NCI-H2107 (cell line): ENCODE measurements around the gene GABRD.
"Not testable (repeated sequence)": the region's sequence is repeated elsewhere in the genome, so short reads cannot be mapped to it uniquely, and the experiment has no call there.

Source experiments
- DNase-seq: peaks from one replicate; lab custom pipeline; 2025; lab: John Stamatoyannopoulos, UW

GABRD gene, protein sequence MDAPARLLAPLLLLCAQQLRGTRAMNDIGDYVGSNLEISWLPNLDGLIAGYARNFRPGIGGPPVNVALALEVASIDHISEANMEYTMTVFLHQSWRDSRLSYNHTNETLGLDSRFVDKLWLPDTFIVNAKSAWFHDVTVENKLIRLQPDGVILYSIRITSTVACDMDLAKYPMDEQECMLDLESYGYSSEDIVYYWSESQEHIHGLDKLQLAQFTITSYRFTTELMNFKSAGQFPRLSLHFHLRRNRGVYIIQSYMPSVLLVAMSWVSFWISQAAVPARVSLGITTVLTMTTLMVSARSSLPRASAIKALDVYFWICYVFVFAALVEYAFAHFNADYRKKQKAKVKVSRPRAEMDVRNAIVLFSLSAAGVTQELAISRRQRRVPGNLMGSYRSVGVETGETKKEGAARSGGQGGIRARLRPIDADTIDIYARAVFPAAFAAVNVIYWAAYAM

DNA sequence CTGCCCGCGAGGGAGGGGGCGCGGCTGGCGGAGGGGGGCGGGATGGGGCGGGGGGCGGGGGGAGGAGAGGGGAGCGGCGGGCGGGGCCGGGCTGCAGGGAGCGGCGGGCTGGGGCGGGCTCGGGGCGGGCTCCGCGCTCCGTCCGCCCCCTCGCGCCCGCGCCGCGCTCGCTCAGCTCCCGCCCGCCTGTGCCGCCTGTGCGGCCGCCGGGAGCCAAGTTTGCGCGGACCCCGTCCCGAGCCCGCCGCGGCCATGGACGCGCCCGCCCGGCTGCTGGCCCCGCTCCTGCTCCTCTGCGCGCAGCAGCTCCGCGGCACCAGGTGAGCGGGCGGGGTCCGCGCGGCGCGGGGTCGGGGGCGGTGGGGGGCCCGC lies at the start of gene GABRD:
Gene GABRD, plus strand, starts transcription at position 174 of the 372 bp plus-strand sequence. Its CDS starts 79 bp downstream, at position 253.
- DNase-seq: no peak

DNA sequence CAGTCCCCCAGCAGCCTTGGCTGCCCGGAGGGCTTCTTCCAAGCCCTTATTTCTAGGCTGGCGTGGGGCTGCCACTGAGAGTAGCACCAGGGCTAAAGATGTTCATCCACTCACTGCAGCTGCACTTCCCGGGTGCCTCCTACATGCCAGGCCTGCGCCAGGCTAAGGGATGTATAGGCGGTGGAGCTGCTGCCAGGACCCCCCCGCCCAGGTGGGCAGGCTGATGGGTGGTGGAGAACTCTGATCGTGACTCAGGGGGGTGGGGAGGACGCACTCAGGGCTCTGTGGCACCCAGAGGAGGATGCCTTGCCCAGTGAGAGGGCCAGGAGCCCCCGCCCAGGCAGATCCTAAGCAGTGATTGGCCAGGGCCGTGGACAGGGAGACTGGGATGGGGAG lies 49.6 kb upstream of the GABRD start:
- no peak for DNase-seq

DNA sequence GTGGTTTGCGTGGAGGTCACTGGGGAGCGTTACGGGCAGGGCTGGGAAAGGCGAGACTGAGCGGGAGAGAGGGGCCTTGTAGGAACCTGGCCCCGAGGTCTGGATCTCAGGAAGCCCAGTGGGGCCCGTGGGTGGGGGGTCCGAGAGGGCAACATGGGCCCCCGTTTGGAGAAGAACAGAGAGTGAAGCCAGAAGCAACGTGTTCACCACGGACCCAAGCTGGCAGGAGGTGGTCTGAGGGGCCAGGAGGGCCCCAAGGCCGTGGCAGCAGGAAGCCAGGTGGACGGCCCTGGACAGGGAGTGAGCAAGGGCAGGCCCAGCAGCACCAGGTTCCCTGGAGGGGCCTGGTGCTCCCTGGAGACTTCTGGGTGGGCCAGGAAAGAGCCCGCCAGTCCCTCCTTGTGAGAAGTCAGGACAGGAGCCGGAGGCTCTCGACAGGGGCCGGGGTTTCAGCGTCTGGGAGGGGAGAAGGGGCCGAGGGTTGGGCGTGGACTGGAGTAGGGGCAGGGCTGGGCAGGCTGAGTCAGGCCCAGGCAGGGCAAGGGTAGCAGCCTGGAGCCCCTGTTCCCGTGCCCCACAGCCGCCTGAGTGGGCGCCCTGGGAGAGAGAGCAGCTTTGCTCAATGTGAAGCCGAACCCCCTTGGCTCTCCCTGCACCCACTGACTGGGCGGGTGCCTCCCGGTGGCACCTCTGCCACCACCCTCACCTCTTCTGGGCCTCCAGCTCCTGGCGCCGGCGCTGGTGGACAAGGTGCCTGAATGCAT lies 49.0 kb upstream of the GABRD start:
- DNase-seq: no peak

DNA sequence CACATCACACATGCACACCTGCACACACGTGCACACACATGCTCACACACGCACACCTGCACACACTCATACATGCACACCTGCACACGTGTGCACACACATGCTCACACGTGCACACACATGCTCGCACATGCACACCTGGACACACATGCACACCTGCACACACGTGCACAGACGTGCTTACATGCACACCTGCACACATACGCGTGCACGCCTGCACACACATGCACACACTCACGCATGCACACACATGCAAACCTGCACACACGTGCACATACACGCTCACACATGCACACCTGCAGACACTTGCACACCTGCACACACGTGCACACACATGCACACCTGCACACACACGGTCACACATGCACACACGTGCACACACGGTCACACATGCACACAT lies 48.1 kb upstream of the GABRD start:
- no peak for DNase-seq

DNA sequence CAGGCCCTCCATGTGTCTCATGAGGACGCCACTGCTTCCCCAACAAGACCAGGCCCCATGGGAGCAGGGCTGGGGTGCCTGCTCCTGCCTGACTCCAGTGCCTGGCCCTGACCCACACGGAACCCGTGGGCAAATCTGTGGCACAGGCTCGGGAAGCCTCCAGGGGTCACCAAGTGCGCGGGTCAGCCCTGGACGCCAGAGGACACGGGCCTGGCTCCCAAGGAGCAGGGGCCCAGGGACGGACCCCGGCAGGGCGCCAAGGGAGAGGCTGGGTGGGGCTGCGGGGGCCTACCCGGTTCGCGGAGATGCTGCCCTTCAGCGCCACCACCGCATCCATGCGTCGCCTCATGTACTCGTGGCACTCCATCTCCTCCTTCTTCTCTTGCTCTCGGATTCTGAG lies 47.5 kb upstream of the GABRD start:
- DNase-seq: no peak

DNA sequence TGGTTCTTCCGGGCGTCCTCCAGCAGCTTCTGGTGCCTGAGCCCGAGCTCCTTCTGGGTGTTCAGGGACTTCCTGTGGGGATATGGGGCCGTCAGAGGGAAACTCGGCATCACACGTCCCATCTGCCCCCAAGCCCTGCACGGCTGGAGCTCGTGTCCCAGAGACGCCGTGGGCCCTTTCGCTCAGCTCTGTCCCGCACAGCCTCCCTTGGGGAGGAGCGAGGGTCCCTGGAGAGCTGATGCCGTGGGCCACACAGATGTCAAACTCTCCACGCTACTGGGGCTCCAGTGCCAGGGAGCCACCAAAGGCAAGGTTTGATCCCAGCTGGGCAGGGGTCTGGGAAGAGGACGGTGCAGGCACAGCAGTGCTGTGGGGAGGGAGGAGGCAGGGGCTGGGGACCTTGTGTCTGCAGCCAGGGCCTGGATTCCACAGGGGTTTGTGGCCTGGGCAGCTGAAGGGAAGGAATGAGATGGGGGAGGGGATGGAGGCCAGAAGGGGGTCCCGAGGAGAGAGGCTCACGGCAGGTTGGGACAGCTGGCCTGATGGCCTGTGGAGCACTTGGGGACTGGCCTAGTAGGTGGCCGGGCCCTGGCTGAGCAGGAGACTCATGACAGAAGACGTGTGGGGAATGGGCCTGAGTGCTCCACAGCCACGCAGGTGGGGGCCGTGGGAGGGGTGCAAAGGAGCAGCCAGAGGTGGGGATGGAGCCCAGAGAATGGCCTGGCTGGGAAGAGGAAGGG lies 46.0 kb upstream of the GABRD start:
- no peak for DNase-seq

DNA sequence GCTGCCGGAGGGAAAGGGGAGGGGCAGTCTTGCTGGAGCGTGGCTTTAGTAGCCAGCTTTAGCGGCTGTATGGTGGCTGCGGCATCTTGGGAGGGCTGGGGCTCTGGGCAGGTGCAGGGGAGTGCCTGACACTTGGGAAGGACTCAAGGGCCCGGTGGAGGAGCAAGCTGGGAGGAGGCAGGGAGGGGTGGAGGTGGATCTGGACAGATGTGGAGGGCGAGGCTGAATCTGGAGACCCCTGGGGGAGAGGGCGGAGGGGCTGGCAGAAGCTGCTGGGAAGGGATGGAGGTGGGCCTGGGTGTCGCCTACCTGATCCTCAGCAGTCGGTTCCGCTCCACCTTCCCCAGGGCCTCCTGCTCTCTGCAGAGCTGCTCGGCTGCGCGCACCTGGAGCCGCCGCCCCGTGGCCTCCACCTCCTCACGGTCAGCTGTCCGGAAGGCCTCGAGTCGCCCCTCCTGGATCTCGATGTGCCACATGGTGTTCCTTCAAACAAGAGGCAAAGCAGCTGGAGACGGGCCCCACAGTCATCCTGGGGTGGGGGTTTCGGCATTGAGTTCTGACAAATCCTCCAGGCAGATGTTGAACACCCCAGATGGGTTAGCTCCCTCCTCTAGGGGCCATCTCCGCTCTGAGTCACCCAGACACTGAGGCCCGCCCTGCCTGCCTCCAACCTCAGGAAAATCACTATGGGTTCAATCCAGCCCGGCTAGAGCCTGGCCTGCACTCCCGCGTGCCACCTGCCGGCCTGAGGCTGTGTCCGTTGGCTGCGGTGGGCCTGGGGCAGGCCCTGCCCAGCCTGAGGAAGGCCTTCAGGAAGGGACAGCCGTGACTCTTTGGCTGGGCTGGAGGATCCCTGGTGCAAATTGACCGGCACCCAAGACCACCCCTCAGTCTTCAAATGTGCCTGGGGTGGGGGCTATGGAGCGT lies 45.2 kb upstream of the GABRD start:
- DNase-seq: no peak

DNA sequence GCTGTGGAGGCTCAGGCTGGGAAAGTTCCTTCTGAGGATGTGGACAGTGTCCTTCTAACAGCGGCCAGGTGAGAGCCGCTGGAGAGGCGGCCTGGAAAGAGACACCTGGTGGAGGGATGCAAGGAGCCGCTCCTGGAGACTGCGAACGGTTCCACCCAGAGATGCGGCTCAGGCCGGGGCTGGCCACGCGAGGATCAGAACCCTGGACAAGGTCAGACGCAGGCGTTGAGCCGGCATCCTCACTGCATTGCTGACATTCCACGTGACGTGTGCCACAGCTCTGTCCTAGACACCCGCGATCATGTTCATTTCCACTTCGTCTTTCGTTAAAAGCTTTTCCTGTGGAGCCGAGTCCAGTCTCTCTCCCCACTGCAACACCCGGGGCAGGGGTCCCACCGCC lies 44.3 kb upstream of the GABRD start:
- DNase-seq: no peak

DNA sequence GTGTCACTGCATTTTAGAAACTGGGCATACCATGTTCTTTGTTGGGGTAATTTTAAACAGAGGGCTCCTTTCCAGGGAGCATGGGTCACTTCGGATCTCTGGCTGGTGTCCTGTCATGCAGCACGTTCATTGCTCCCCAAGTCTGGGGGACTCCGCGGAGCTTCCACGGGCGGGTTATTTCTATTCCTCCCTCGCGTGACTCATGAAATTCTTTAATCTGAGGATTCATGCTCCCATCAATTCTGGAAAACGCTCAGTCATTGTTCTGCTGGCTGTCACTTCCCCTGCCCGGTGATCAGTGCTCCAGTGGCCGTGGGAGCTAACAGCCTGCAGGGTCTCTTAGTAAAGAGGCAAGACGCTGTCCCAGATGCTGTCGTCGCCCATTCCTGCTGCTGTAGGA lies 43.6 kb upstream of the GABRD start:
- no peak for DNase-seq

DNA sequence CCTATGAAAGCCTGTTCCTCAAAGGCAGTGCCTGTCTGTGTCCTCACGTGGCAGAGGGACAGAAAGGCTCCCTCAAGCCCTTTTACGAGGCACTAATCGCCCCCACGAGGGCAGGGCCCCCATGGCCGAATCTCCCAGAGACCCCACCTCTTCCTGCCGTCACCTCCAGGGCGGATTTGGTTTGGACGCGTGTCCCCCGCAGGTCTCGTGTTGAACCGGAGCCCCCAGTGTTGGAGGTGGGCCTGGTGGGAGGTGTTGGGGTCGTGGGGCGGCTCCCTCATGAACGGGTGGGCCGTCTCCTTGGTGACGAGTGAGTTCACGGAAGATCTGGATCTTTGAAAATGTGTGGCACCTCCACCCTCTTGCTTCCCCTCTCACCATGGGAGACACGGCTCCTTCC lies 43.1 kb upstream of the GABRD start:
- DNase-seq: no peak

DNA sequence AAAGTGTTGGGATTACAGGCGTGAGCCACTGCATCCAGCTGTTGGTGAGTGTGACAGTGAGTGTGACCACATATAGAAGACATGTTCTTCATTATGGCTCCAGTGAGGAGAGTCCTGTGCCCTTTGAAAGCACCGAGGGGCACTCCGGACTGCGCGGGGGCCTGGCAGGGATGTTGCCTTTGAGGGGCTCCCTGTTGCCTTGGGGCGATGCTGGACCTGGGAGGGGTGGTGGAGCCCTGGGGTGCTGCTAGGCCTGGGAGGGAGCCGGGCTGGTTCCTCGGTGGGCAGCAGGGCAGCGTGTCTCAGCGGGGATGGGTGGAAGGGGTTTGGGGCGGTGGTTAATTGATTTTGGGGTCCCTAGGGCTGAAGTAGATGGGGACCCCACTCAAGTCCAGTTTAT lies 41.0 kb upstream of the GABRD start:
- DNase-seq: no peak

DNA sequence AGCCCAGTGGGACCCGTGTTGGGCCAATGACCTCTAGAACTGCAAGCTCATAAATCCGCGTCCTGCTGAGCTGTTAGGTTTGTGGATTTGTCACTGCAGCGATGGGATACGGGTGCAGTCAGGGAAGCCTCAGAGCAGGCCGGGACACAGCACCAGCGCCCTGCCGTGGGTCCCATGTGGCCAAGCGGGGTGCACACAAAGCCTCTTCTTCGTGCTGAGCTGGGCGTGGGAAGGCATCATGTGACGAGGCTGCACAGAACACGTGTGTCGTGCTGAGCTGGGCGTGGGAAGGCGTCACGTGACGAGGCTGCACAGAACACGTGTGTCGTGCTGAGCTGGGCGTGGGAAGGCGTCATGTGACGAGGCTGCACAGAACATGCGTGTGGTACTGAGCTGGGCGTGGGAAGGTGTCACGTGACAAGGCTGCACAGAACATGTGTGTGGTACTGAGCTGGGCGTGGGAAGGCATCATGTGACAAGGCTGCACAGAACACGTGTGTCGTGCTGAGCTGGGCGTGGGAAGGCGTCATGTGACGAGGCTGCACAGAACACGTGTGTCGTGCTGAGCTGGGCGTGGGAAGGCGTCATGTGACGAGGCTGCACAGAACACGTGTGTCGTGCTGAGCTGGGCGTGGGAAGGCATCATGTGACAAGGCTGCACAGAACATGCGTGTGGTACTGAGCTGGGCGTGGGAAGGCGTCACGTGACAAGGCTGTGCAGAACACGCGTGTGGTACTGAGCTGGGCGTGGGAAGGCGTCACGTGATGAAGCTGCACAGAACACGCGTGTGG lies 40.3 kb upstream of the GABRD start:
- DNase-seq: not testable (repeated sequence)

DNA sequence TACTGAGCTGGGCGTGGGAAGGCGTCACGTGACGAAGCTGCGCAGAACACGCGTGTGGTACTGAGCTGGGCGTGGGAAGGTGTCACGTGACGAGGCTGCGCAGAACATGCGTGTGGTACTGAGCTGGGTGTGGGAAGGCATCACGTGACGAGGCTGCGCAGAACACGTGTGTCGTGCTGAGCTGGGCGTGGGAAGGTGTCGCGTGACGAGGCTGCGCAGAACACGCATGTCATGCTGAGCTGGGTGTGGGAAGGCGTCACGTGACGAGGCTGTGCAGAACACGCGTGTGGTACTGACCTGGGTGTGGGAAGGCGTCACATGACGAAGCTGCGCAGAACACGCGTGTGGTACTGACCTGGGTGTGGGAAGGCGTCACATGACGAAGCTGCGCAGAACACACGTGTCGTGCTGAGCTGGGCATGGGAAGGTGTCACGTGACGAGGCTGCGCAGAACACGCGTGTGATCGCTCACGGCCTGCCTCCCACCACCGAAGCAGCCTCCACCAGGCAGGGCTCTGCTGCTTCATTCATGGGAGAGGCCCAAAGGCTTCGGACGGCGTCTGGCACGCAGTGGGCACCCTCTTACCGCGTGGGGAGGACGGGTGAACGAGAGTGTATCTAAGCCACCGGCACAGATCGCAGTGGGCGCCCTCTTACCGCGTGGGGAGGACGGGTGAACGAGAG lies 39.5 kb upstream of the GABRD start:
- no peak for DNase-seq

DNA sequence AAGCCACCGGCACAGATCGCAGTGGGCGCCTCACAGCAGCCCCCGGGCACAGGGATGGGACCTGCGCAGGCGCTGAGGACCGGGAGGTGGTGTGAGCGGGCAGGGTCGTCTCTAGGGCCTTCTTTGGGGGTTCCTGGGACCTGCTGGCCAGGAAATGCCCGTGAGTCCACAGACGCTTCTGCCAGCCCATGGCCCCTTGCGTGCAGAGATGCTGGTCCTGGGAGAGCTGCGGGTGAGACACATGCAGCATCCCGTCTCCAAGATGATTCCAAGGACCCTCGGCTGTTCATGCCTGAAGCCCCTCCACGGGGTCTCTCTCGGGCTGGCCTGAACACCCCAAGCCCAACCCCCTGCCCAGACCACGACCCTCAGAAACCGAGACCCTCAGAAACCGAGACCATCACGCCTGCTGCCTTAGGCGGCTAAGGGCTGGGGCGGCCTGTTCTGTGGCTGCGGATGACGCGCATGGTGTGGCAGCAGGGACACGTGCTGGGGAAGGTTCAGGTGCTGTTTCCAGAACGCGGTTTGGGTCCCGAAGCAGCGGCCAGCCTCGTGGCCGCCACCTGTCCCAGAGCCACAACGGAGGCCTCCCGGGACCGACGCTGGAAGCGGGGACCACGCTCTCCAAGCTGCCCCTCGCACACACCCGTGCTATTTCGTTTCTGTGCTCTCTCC lies 38.5 kb upstream of the GABRD start:
- DNase-seq: no peak

DNA sequence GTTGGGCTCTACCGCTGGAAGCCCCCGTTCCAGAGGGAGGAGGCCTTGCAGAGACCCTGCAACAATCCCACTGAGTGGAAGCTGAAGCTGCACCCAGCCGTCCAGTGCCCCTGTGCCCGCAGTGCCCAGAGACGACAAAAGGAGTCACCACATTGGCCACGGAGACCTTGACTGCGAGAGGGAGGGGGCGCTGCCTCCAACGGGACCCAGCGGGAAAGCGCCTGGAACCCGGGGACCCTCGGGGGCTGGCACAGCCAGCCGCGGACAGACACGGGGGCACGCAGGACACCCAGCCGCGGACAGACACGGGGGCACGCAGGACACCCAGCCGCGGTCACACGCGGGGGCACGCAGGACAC lies 38.0 kb upstream of the GABRD start:
- no peak for DNase-seq

DNA sequence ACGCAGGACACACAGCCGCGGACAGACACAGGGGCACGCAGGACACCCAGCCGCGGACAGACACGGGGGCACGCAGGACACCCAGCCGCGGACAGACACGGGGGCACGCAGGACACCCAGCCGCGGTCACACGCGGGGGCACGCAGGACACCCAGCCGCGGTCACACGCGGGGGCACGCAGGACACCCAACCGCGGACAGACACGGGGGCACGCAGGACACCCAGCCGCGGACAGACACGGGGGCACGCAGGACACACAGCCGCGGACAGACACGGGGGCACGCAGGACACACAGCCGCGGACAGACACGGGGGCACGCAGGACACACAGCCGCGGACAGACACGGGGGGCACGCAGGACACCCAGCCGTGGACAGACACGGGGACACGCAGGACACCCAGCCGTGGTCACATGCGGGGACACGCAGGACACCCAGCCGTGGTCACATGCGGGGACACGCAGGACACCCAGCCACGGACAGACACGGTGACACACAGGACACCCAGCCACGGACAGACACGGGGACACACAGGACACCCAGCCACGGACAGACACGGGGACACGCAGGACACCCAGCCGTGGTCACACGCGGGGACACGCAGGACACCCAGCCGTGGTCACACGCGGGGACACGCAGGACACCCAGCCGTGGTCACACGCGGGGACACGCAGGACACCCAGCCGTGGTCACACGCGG lies 37.4 kb upstream of the GABRD start:
- DNase-seq: not testable (repeated sequence)

DNA sequence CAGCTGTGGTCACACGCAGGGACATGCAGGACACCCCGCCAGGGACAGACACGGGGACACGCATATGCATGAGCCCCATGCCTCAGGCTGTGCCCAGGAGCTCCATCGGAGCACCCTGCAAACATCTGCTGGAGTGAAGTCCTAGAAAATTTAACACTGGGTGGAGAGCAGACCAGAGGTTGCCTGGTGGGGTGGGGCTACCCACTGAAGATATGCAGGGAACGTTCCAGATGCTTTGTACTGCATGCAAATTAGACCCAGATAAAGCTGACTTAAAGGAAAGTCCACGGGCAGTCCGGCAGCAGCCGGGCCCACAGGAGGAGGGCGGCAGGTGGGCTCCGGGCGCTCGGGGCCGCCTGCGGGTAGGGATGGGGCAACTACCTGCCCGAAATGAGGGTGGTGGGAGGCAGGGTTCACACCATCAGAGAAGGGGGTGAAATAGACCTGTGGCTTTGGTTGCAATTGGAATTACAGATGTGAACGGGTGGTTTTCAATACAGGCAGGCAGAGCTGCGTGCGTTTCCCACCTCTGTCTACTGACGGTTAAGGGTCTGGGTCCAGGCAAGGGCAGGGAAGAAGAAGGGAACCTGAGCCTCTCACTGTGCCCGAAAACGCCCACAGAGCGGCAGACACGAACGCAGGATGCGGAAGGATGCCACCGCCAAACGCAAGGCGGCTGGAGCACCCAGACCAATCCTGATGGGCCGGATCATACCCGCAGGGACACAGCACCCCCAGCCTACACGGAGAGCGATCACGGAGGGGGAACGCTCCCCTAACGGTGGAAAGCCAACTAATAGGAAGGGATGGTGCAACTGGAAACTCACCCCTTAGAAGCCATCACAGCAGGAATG lies 36.5 kb upstream of the GABRD start:
- DNase-seq: no peak

DNA sequence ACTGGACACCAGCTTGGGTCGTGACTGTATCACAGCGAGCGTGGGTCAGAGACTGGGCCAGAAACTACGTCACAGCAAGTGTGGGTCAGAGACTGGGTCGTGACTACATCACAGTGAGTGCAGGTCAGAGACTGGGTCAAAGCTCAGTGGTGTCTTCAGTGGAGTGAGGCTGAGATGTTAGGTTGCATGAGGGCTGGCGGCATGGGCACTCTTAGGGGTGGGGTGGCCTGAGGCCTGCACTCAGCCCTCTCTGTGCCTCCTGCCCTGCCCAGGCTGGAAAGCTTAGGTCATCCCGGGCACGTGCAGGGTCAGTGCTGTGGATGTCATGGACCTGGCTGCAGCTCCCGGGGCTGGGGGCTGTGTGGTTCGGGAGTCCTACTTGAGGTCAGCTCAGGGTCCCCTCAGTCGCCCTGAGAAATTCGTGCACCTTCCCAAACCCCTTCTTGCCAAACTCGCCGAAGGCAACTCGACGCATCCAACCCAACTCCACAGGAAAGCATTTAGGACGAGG lies 34.5 kb upstream of the GABRD start:
- no peak for DNase-seq
